ENCODE data around the gene SEMA5A. TPM values are rescaled to one million over a fixed set of nuclear protein-coding genes. Genes with fewer than 3 reads are reported as not detected.

The SEMA5A gene
- total RNA-seq, 1 donor from 2014 or later, result 189 TPM

GRCh38 chr5:9284781-9285307, 261.0 kb downstream of the SEMA5A start:
- TF ChIP-seq, protein P1, sequence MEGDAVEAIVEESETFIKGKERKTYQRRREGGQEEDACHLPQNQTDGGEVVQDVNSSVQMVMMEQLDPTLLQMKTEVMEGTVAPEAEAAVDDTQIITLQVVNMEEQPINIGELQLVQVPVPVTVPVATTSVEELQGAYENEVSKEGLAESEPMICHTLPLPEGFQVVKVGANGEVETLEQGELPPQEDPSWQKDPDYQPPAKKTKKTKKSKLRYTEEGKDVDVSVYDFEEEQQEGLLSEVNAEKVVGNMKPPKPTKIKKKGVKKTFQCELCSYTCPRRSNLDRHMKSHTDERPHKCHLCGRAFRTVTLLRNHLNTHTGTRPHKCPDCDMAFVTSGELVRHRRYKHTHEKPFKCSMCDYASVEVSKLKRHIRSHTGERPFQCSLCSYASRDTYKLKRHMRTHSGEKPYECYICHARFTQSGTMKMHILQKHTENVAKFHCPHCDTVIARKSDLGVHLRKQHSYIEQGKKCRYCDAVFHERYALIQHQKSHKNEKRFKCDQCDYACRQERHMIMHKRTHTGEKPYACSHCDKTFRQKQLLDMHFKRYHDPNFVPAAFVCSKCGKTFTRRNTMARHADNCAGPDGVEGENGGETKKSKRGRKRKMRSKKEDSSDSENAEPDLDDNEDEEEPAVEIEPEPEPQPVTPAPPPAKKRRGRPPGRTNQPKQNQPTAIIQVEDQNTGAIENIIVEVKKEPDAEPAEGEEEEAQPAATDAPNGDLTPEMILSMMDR (IDR thresholded peaks at IDR 0.05), result no peak
- Mint-ChIP-seq H3K27ac (ENCODE audit: unreplicated experiment) (peak overlapping the region; percentile 92), H3K9me3 (ENCODE audit: unreplicated experiment) (no peaks in the 10 kb centered on the region), H3K36me3 (ENCODE audit: unreplicated experiment) (no peaks in the 10 kb centered on the region), H3K4me1 (ENCODE audit: unreplicated experiment) (peaks cover 32% of the 10 kb centered on the region), H3K27me3 (ENCODE audit: unreplicated experiment) (no peaks in the 10 kb centered on the region), H3K4me3 (ENCODE audit: unreplicated experiment) (peak overlapping the region; percentile 27)
- DNase-seq (ENCODE audit: extremely low spot score, unreplicated experiment), result no peak

DNA sequence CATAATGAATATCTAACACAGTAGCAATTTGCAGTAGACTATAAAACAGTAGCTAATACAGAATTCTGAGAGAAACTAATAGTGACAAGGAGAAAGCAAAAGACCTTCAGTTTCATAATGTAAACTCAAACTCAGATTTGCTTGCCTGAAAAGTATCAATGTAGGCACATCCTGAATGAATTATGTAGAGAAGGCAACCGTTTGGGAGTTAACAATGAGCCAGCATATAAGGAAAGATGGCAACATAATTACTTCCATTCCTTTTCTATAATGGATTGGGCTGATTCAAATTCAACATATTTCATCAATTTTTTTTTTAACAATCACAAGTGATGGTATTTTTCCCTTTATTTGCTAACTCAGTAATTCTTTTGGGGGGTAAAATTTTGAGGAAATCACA, 261.6 kb downstream of the SEMA5A start:
- Mint-ChIP-seq H3K36me3 (ENCODE audit: unreplicated experiment) (peaks cover under 1% of the 10 kb centered on the region), H3K27me3 (ENCODE audit: unreplicated experiment) (no peaks in the 10 kb centered on the region), H3K4me1 (ENCODE audit: unreplicated experiment) (peaks cover 32% of the 10 kb centered on the region), H3K27ac (ENCODE audit: unreplicated experiment) (peak overlapping the region; percentile 92), H3K4me3 (ENCODE audit: unreplicated experiment) (peak overlapping the region; percentile 15), H3K9me3 (ENCODE audit: unreplicated experiment) (no peaks in the 10 kb centered on the region)
- no peak for DNase-seq (ENCODE audit: extremely low spot score, unreplicated experiment)
- TF ChIP-seq, protein P1 (IDR thresholded peaks at IDR 0.05), result no peak

GRCh38 chr5:9283473-9283872, 262.4 kb downstream of the SEMA5A start:
- no peaks in the 10 kb centered on the region for H3K27me3 Mint-ChIP-seq (ENCODE audit: unreplicated experiment)
- H3K4me3 Mint-ChIP-seq (ENCODE audit: unreplicated experiment), result no peak overlapping the region
- peaks cover 32% of the 10 kb centered on the region for H3K4me1 Mint-ChIP-seq (ENCODE audit: unreplicated experiment)
- TF ChIP-seq, protein P1 (IDR thresholded peaks at IDR 0.05), result peak; percentile 13
- no peaks in the 10 kb centered on the region for H3K9me3 Mint-ChIP-seq (ENCODE audit: unreplicated experiment)
- peaks cover 3% of the 10 kb centered on the region for H3K36me3 Mint-ChIP-seq (ENCODE audit: unreplicated experiment)
- H3K27ac Mint-ChIP-seq (ENCODE audit: unreplicated experiment), result no peak overlapping the region
- DNase-seq (ENCODE audit: extremely low spot score, unreplicated experiment), result no peak

- H3K9me3 Mint-ChIP-seq (ENCODE audit: unreplicated experiment), result no peaks in the 10 kb centered on the region
- peaks cover 28% of the 10 kb centered on the region for H3K4me1 Mint-ChIP-seq (ENCODE audit: unreplicated experiment)
- H3K27ac Mint-ChIP-seq (ENCODE audit: unreplicated experiment), result no peak overlapping the region
- no peak overlapping the region for H3K4me3 Mint-ChIP-seq (ENCODE audit: unreplicated experiment)
- no peak for DNase-seq (ENCODE audit: extremely low spot score, unreplicated experiment)
- H3K36me3 Mint-ChIP-seq (ENCODE audit: unreplicated experiment), result peaks cover 6% of the 10 kb centered on the region
- TF ChIP-seq, protein P1 (IDR thresholded peaks at IDR 0.05), result no peak
- H3K27me3 Mint-ChIP-seq (ENCODE audit: unreplicated experiment), result no peaks in the 10 kb centered on the region
Measured at GRCh38 chr5:9283021-9283420, 262.9 kb downstream of the SEMA5A start.

GRCh38 chr5:9282211-9282610, 263.7 kb downstream of the SEMA5A start:
- no peaks in the 10 kb centered on the region for H3K9me3 Mint-ChIP-seq (ENCODE audit: unreplicated experiment)
- TF ChIP-seq, protein P1 (IDR thresholded peaks at IDR 0.05), result no peak
- peaks cover 9% of the 10 kb centered on the region for H3K36me3 Mint-ChIP-seq (ENCODE audit: unreplicated experiment)
- no peak overlapping the region for H3K27ac Mint-ChIP-seq (ENCODE audit: unreplicated experiment)
- no peak overlapping the region for H3K4me3 Mint-ChIP-seq (ENCODE audit: unreplicated experiment)
- no peak for DNase-seq (ENCODE audit: extremely low spot score, unreplicated experiment)
- H3K27me3 Mint-ChIP-seq (ENCODE audit: unreplicated experiment), result no peaks in the 10 kb centered on the region
- peaks cover 24% of the 10 kb centered on the region for H3K4me1 Mint-ChIP-seq (ENCODE audit: unreplicated experiment)
